ENCODE data around the gene FAM234A.
"Not testable (repeated sequence)": the region's sequence is repeated elsewhere in the genome, so short reads cannot be mapped to it uniquely, and the experiment has no call there.

FAM234A gene

GRCh38 chr16:266258-267164 is 31.9 kb downstream of the FAM234A start:
- no peak for DNase-seq

- not testable (repeated sequence) for DNase-seq
These were observed 32.9 kb downstream of the FAM234A start for GRCh38 chr16:267562-267961.

DNA sequence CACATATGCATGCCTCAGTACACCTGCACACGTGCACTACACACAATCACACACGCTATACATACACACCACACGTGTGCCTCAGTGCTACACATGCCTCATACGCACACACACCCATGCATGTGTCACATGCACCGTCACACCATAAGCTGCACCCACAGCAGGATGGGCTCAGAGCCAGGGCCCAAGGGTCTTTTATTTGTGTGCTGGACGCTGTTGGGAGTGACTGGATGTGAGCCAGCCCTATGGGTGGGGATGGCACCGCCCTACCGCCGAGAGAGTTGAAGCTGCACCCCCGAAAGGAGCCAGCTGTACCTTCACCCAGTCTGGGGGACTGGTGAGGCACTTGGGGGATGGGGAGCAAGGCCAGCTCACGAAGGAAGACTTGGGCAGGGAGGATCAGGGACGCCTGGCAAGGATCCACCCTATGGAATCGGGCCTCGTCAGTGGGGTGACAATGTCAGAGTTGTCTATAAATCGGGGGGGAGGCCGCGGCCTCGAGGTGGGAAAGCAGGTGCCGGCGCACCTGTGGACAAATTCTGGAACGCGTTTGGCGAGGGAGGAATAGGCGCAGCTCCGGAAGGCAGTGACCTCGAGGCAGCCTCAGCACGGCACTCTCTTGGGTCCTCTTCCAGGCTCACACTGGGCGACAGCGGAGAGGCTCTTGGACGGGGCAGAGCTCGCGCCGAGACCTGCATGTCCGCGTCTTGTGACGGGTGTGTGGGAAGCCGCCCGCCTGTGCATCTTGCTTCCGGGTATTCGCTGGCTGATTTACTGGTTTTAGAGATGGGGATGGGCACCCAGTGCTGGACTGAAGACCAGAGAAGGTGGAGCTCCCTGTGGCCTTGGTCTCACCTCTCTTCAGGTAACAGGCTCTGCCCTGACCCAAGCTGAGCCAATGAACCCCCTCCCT is 33.8 kb downstream of the FAM234A start:
- no peak for DNase-seq

DNA sequence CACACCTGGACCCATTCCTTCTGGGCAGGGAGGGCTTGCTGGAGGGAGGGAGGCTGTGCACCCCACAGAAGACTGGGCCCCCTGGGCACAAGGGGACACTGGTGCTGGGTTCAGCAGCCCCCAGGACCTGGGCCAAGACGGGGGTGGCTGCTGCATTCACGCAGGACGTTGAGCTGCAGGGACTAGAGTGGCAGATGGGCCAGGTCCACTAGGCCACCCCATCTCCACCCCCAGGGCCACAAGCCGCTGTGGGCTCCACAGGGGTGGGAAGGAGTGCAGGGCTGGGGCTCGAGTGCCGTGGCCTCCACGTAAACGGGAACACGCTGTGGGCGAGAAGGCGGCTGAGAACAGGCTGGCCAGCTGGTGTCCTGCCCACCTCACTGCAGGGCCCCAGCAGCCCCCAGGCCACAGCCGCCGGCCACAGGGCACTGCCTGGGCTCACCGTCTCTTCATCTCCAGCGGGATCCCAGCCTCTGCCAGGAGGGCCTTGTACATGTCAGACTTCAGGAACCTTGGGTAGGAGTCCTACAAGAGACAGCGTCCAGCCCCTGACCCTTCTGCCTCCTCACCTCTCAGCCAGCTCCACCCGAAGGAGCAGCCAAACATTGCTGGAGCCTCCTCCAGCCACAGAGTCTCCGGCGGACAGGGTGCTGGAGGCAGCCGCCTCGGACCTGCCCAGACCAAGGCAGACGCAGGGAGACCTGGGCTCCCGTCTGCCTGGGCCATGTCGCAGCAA is 34.6 kb downstream of the FAM234A start:
- DNase-seq = no peak

DNA sequence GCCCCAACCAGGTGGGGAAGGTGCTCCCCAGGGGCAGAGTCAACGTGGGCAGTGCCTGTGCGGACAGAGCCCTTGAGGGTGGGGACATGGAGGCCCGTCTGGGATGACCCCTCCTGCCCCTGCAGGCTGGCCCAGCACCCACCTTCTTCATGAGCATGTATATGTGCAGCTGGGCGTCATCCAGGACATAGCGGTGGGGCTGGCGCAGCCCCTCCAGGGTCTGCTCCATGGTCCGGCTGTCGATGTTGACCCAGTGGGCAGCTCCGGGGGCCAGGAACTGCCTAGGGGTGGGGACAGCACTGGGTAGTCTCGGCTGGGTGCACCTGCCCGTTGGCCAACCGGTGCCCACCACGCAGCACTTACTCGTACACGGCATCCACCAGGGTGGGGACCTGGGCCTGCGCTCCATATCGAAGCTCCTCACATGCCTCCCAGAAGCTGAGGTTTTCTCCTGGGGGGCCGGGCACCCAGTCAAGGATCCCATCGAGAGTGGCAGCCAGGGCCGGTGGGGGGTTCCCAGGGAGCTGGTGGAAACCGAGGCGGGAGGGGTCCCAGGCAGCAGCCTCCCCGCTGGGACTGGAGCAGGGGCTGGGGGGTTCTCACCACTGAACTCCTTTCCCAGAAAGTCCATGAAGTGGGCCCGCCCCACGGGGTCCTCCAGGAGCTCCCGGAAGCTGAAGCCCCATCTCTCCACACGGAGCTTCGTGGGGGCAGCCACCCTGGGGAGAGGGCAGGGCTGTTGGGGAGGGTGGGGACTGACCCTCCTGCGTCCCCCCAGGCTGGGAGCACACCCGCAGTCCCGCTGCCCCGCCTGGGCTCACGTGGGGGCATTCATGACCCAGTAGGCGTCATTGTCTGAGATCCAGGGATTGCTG is 36.0 kb downstream of the FAM234A start:
- DNase-seq = no peak

DNA sequence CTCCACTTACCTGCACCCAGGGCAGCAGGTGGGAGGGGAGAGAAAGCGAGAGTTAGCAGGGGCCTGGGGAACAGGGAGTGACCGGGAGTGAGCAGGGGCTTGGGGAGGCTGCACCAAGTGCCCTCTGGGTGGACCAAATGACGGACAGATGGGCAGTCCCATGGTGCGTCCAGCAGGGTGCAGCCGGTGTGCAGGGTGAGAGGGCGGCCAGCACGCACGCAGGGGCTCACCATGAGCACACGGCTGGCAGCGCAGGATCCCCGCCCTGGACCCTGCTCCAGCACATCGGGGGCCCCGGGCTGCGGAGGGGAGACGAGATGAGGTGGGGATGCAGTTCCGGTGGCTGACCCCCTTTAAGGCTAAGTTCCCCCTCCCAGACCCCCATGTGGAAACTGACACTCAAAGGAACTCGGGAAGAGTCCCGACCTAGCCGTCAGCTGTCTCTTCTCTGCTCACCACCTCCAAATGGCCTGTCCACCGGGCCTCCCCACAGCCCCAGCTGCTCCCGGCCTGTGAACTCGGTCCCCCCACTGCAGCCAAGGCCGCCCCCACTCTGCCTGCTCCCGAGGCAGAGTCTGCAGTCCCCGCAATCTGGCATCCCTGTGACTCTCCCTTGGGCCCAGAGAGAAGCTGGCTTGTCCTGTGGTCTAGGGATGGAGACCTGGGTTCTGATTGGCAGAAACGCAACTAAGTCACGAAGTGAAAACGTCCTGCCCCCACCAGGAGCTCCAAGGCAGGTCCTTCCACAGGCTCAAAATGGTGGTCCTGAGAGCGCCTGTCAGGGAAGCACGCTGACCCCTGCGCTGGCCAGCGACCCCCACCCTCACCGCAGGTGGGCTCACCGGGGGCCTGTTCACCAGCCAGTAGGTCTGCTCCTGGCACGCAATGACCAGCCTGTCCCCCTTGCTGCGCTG is 38.3 kb downstream of the FAM234A start:
- DNase-seq = no peak

DNA sequence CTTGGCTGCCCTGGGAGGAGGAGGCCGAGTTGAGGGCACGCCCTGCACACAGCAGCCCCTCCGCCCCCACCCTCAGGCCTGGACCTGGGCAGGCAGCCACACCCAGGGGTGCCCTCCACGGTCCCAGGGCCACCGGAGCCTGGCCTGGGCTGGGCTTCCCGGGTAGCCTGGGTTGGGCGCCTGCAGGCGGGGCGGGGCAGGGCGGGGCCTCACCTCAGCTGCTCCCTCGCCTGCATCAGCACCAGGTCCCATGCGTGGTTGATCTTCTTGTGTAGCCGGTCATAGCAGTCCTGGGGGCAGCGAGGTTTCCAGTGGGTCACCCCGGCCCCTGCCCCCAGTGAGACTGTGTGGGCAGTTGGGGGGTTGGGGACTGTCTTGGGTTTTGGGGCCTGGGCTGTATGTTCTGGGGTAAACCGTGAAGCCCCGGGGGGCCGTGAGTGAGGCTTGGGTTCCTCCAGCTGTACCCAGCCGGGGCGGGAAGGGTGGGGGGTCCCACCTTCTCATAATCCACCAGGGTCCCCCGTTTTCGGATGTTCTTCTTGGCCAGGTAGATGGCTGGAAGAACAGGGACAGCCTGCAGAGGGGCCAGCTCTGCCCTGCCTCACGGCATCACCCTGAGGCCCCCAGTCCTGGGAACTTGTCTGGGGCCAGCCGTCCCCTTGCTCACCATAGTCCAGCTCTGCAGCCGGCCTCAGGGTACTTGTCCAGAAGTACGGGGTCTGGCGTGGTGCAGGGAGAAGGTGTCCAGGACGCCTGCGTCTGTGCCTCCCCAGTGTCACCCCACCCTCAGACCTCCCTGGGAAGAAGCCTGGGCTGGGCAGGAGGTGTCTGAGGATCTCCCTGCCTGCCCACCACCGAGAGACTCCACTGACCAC is 39.2 kb downstream of the FAM234A start:
- DNase-seq = no peak

GRCh38 chr16:275041-275641 is 40.5 kb downstream of the FAM234A start:
- DNase-seq = peak; percentile 68

DNA sequence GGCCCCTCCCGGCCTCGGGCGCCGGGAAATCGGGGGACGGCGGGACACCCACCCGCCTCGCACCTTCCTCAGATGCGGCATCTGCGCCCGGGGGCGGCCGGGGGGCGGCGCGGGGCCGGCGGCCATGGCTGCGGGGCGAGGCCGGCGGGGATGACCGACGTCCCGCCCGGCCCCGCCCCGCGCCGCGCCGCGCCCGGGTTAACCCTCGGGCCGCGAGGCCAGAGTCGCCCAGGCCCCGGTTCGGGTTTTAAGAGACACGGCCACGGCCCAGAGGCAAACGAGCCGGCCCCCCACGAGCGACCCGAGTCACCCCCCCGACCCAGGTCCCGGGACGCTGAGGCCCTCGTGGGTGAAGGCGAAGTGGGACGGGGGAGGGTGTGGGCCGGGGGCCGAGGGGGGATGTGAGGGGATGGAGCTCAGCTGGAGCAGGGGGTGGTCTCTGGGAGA is 41.2 kb downstream of the FAM234A start, which contains the start of gene RGS11:
TSS of gene RGS11 (minus strand) at position 159 of the 447 bp plus-strand sequence. CDS start at position 126, 33 bp downstream.
- DNase-seq = no peak

GRCh38 chr16:276426-277077 is 41.9 kb downstream of the FAM234A start:
- no peak for DNase-seq

DNA sequence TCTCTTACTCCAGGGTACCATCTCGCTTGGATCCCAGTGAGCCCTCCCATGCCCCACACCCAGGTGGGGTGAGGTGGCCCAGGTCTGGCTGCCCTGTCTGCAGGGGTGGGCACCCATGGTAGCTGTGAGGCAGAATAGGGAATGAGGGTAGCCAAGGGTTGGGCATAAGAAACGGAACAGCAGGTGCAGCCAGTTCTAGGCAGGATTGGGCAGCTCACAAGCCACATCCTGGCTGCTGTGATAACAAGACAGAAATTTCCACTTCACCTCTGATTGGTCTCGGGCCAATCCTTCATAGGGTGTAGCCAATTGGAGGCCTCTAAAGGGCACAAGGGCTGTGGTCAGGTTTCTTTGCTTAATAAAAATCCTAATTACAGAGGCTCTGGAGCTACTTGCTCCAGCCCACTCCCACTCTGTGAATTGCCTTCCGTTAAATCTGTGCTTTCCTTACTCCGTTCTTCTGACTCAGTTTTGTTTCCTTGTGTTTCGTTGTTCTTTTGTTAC is 44.3 kb downstream of the FAM234A start:
- DNase-seq = no peak

GRCh38 chr16:279531-279930 is 44.9 kb downstream of the FAM234A start:
- no peak for DNase-seq

GRCh38 chr16:280005-280460 is 45.4 kb downstream of the FAM234A start:
- DNase-seq = no peak

- no peak for DNase-seq
These were observed 45.9 kb downstream of the FAM234A start, which contains the start of gene ARHGDIG for GRCh38 chr16:280552-280951. TSS of gene ARHGDIG (plus strand) at chr16:280591. CDS start at chr16:280681, 90 bp downstream.

- no peak for DNase-seq
These were observed 46.5 kb downstream of the FAM234A start for GRCh38 chr16:280991-281659.

DNA sequence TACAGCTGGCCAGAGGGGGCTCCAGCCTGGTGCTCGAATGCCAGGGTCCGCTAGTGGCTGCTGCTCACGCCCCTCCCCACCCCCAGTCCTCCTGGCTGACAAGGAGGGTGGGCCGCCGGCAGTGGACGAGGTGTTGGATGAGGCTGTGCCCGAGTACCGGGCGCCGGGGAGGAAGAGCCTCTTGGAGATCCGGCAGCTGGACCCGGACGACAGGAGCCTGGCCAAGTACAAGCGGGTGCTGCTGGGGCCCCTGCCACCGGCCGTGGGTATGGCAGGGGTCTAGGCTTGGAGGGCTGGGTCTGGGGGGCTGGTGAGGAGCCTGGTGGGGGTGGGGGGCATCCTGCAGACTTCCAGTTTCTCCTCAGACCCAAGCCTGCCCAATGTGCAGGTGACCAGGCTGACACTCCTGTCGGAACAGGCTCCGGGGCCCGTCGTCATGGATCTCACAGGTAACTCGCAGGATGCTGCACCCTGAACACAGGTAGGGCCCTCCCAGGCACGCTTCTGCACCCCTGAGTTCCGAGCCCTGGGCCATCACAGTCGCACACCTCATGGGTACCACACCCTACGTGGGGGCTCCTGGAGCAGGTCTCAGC is 47.1 kb downstream of the FAM234A start:
- DNase-seq = no peak

- no peak for DNase-seq
These were observed 47.9 kb downstream of the FAM234A start for GRCh38 chr16:282491-282890.
